Astrocyte (in vitro differentiated cells and primary cell): ENCODE measurements around the gene RALGDS.

ENCODE experiments used
- CTCF ChIP-seq: IDR thresholded peaks from 2 replicates; pipeline ENCODE4 v1.5.1; 2011; ENCODE audit warnings: low read depth, mild to moderate bottlenecking, inconsistent platforms, low read length, moderate library complexity; ENCODE audit not compliant: insufficient read depth
- EZH2 ChIP-seq: IDR thresholded peaks from 2 replicates; pipeline ENCODE4 v1.6.1; 2012; ENCODE audit warnings: mild to moderate bottlenecking, low read length, inconsistent platforms; ENCODE audit not compliant: insufficient read depth

GRCh38 chr9:133124123-133124906 is 3.3 kb upstream of the RALGDS start:
- TF ChIP-seq CTCF, result no peak
- no peak for TF ChIP-seq EZH2
